GM12873 (cell line): ENCODE measurements around the gene PRKCB.

Source experiments
- CTCF ChIP-seq: IDR thresholded peaks from 2 replicates; pipeline ENCODE4 v1.5.1; 2012; ENCODE audit warnings: low read depth, mild to moderate bottlenecking, moderate library complexity, low read length, control low read depth; ENCODE audit not compliant: insufficient read depth; ENCODE audit errors: missing control alignments

The PRKCB gene

GRCh38 chr16:23867566-23867965 is 31.8 kb downstream of the PRKCB start:
- TF ChIP-seq CTCF: no peak

GRCh38 chr16:23868136-23868535 is 32.4 kb downstream of the PRKCB start:
- no peak for TF ChIP-seq CTCF

GRCh38 chr16:23869052-23869451 is 33.3 kb downstream of the PRKCB start:
- no peak for TF ChIP-seq CTCF

GRCh38 chr16:23871924-23872323 is 36.1 kb downstream of the PRKCB start:
- no peak for TF ChIP-seq CTCF

- TF ChIP-seq CTCF: no peak
These were observed 39.0 kb downstream of the PRKCB start for GRCh38 chr16:23874613-23875294.

- no peak for TF ChIP-seq CTCF
These were observed 40.6 kb downstream of the PRKCB start for GRCh38 chr16:23876256-23876896.

- peak; percentile 46 for TF ChIP-seq CTCF
These were observed 41.6 kb downstream of the PRKCB start for GRCh38 chr16:23877107-23878070.
